ENCODE results near the gene SPG7.
"Not testable (repeated sequence)": the region's sequence is repeated elsewhere in the genome, so short reads cannot be mapped to it uniquely, and the experiment has no call there.

SPG7 gene

DNA sequence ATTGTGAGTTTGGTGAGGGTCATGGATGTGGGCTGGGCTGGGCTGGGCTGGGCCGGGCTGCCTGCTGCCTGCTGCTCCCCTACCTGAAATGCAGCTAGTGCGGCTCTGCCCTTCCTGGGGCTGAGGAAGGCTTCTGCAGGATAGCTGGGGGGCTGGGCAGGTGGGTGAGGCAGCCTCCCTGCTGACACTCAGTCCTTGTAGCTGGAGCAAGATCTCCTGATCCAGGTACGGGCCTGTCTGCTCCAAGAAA lies 57.0 kb downstream of the SPG7 start:
- H3K4me3 ChIP-seq (ENCODE audit: low read depth, low read length) = no peak overlapping the region
- TF ChIP-seq, protein P1, sequence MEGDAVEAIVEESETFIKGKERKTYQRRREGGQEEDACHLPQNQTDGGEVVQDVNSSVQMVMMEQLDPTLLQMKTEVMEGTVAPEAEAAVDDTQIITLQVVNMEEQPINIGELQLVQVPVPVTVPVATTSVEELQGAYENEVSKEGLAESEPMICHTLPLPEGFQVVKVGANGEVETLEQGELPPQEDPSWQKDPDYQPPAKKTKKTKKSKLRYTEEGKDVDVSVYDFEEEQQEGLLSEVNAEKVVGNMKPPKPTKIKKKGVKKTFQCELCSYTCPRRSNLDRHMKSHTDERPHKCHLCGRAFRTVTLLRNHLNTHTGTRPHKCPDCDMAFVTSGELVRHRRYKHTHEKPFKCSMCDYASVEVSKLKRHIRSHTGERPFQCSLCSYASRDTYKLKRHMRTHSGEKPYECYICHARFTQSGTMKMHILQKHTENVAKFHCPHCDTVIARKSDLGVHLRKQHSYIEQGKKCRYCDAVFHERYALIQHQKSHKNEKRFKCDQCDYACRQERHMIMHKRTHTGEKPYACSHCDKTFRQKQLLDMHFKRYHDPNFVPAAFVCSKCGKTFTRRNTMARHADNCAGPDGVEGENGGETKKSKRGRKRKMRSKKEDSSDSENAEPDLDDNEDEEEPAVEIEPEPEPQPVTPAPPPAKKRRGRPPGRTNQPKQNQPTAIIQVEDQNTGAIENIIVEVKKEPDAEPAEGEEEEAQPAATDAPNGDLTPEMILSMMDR (IDR thresholded peaks at IDR 0.05; ENCODE audit: borderline replicate concordance, insufficient read depth, low read depth, low read length) = no peak

DNA sequence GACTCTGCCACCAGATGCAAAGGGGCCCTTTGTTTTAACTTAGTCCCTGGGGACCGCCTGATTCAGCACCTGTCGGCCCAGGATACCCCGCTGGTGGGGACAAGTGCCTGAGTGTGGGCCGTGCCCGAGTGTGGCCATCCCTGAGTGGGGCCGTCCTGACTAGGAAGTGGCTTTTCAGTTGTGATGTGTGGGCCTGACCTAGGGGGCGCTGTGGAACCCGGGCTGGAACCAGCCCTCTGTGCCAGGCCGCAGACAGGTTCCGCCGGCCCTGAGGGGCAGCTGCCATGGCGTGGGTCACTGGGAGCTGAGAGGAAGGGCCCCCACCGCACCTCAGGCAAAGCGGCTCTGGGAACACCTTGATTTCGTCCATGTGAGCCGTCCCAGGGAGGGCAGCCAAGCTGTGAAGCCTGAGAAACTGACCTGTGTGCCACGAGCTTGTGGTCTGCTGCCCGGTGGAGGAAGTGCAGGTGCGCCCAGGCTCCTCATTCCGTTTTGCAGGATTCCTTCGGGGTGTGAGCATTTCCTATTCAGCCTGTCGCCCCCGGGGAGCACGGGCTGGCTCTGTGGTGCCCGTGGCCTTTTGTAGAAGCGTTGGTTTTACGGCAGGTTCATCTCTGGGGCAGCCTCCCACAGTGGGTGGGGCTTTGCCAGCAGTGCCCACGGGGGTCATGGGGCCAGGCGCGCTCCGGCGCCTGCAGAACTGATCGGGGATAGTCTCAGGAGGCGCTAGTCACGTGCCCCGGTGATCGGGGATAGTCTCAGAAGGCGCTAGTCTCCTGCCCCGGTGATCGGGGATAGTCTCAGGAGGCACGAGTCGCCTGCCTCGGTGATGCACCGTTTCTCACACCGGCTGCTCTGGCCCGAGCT lies 57.5 kb downstream of the SPG7 start:
- H3K4me3 ChIP-seq (ENCODE audit: low read depth, low read length) = no peak overlapping the region

DNA sequence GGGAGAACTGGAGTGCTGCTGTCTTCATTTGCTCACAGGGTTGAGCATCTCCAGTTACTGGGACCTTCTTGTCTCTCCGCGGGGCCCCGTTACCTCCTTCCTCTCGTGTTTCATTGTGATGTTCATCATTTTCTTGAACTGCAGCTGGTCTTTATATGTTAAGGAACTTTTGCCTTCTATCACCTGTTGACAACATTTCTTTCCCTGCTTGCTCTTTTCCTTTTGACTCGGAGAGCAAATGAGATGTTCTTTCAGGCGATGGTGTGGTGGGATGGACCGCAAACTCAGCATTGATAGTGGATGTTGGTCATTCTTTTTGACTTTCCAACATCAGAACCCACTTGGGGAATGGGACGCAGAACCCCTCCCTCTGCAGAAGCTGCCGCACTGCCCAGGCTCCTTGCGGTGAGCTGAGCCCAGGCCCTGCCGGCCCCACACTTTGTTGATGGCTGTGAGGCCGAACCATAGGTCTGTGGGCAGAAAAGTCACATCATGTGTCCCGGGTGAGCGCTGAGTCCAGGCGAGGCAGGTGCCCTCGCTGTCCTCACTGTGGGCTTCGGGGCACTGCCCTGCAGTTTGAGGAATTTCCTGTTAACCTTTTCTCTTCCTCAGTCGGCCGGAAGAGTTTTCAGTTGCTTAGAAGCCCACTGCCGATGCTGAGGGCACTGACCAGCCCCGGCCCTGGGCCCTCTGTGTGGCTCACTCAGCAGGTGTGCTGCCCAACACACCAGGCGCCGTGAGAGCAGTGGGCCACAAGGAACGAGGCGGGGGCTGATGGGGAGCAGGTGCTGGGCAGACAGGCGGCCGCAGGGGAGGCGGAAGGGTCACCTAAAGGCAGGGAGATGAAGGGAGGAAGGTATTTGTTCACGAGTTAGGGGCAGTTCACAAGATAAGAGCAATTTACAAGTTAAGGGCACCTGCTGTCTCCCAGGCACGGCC lies 59.7 kb downstream of the SPG7 start:
- TF ChIP-seq, protein P1 (IDR thresholded peaks at IDR 0.05; ENCODE audit: borderline replicate concordance, insufficient read depth, low read depth, low read length) = no peak
- H3K4me3 ChIP-seq (ENCODE audit: low read depth, low read length) = no peak overlapping the region

More for the DNA sequence above, 57.5 kb downstream of the SPG7 start:
- TF ChIP-seq, protein P1 (IDR thresholded peaks at IDR 0.05; ENCODE audit: borderline replicate concordance, insufficient read depth, low read depth, low read length) = peak; percentile 78

DNA sequence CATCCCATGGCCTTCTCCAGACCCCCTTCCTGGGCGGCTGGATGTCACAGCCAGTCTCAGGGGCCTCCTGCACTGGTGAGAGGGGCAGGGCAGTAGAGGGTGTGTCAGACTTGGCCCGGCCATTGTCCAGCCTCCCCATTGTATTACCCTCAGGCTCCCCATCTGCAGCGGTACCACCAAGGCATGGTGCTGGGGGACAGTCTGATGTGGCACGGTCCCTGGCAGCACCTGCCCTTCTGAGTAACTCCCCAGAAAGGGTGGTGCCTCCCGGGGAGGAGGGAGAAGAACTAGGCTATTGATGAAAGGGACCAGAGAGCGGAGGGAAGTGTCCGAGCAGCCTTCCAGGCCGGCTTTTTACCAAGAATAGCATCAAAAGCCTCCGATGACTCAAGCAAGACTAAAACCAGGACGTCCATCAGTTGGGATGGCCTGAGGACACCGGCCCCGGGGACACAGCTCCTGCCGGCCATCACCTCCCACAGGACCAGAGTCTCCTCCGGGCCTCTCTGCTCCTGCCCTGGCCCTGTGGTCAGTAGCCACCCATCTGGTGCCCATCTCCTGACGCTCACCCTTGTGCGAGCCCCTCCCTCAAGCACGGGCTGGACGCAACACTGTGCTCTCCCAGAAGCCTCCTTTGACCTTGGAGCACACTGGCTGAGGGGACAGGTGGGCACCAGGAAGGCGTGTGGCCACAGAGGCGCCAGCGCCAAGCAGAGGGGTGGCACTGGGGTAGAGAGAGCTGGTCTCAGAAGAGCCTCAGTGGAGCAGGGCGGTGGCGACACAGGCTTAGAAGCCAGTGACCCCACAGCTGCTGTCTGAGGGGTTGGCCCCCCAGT lies 61.5 kb downstream of the SPG7 start:
- H3K4me3 ChIP-seq (ENCODE audit: low read depth, low read length) = no peak overlapping the region
- TF ChIP-seq, protein P1 (IDR thresholded peaks at IDR 0.05; ENCODE audit: borderline replicate concordance, insufficient read depth, low read depth, low read length) = no peak

DNA sequence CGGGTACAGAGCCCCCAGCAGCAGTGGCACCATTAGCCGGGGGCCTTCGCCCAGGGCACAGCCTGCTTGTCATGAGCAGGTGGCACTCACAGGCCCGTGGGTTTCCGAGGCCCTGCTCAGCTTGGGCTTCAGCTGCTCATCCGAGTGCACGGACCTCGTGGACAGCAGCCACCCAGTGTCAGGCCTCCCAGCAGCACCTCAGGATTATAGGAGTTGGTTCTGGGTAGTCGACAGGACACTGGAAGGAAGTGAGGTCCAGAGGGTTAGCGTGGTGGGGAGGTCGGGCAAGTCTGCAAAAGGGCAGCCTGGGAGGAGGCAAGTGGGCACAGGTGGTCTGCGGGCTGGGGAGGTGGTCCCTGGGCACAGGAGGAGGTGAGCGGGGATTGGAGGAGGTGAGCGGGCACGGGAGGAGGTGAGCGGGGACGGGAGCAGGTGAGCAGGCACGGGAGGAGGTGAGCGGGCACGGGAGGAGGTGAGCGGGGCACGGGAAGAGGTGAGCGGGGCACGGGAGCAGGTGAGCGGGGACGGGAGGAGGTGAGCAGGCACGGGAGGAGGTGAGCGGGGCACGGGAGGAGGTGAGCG lies 62.2 kb downstream of the SPG7 start:
- no peak overlapping the region for H3K4me3 ChIP-seq (ENCODE audit: low read depth, low read length)
- TF ChIP-seq, protein P1 (IDR thresholded peaks at IDR 0.05; ENCODE audit: borderline replicate concordance, insufficient read depth, low read depth, low read length) = no peak

DNA sequence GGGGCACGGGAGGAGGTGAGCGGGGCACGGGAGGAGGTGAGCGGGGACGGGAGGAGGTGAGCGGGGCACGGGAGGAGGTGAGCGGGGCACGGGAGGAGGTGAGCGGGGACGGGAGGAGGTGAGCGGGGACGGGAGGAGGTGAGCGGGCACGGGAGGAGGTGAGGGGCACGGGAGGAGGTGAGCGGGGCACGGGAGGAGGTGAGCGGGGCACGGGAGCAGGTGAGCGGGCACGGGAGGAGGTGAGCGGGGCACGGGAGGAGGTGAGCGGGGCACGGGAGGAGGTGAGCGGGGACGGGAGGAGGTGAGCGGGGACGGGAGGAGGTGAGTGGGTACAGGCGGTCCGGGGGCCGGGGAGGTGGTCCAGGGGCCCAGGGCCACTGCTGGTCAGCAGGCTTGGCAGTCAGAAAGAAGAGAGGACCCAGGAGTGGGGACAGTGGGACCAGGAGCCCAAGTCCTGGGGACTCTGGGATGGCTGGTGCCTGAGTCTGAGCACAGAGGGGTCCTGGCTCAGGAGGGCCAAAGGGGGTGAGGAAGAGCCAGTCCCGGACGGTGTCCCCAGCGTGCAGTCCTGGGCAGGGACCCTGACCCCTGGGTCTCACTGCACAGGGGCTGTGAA lies 62.9 kb downstream of the SPG7 start:
- H3K4me3 ChIP-seq (ENCODE audit: low read depth, low read length) = not testable (repeated sequence)
